ENCODE results near the gene MIB2.
"Not testable (repeated sequence)": the region's sequence is repeated elsewhere in the genome, so short reads cannot be mapped to it uniquely, and the experiment has no call there.

GRCh38 chr1:1662830-1663560 is 47.7 kb downstream of the MIB2 start:
- TF ChIP-seq, protein P1, sequence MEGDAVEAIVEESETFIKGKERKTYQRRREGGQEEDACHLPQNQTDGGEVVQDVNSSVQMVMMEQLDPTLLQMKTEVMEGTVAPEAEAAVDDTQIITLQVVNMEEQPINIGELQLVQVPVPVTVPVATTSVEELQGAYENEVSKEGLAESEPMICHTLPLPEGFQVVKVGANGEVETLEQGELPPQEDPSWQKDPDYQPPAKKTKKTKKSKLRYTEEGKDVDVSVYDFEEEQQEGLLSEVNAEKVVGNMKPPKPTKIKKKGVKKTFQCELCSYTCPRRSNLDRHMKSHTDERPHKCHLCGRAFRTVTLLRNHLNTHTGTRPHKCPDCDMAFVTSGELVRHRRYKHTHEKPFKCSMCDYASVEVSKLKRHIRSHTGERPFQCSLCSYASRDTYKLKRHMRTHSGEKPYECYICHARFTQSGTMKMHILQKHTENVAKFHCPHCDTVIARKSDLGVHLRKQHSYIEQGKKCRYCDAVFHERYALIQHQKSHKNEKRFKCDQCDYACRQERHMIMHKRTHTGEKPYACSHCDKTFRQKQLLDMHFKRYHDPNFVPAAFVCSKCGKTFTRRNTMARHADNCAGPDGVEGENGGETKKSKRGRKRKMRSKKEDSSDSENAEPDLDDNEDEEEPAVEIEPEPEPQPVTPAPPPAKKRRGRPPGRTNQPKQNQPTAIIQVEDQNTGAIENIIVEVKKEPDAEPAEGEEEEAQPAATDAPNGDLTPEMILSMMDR (IDR thresholded peaks at IDR 0.05) = not testable (repeated sequence)
- TF ChIP-seq POLR2A (IDR thresholded peaks at IDR 0.05) = not testable (repeated sequence)
